ENCODE data around the gene KDM2B.

- TF ChIP-seq POLR2AphosphoS5 (IDR thresholded peaks at IDR 0.05) (no peak), REST (IDR thresholded peaks at IDR 0.05; ENCODE audit: borderline replicate concordance) (no peak), CTCF (IDR thresholded peaks at IDR 0.05; ENCODE audit: poor library complexity, severe bottlenecking) (no peak), EZH2 (IDR thresholded peaks at IDR 0.05; ENCODE audit: borderline replicate concordance, insufficient read depth, low read length, poor library complexity, severe bottlenecking) (no peak), EP300 (conservative IDR thresholded peaks at IDR 0.05; ENCODE audit: poor library complexity, severe bottlenecking) (no peak), RAD21 (conservative IDR thresholded peaks at IDR 0.05) (no peak), MXI1 (conservative IDR thresholded peaks at IDR 0.05; ENCODE audit: poor library complexity, severe bottlenecking) (no peak)
Measured at GRCh38 chr12:121614872-121615467, 34.1 kb upstream of the KDM2B start.
